DOHH2 (cell line): ENCODE results near the gene DNAH7.

Experiments used
- H3F3A ChIP-seq: fragments of 200-600 bp; sonication (generic), shearing (Covaris generic); 2 replicates; pipeline ENCODE4 v1.6.0; 2016; ENCODE audit warnings: antibody characterized with exemption, mild to moderate bottlenecking; ENCODE audit not compliant: control insufficient read depth, insufficient read depth
- H3K27ac ChIP-seq: fragments of 200-600 bp; sonication (generic); 2 replicates; pipeline ENCODE4 v1.5.1; 2014; ENCODE audit warnings: low read depth, mild to moderate bottlenecking, low read length, moderate library complexity
- H3K27me3 ChIP-seq: fragments of 200-600 bp; sonication (generic); 2 replicates; pipeline ENCODE4 v1.6.1; 2014; ENCODE audit warnings: mild to moderate bottlenecking, low read length, mixed read lengths; ENCODE audit not compliant: control insufficient read depth
- H3K36me3 ChIP-seq: fragments of 200-600 bp; sonication (generic); 2 replicates; pipeline ENCODE4 v1.6.1; 2014; ENCODE audit warnings: mild to moderate bottlenecking, low read length, moderate library complexity, mixed read lengths; ENCODE audit not compliant: control insufficient read depth
- H3K4me1 ChIP-seq: fragments of 200-600 bp; sonication (generic); 2 replicates; pipeline ENCODE4 v1.6.1; 2014; ENCODE audit warnings: mild to moderate bottlenecking, low read length, mixed read lengths; ENCODE audit not compliant: control insufficient read depth
- H3K4me2 ChIP-seq: fragments of 200-600 bp; sonication (generic); 2 replicates; pipeline ENCODE4 v1.6.0; 2014; ENCODE audit warnings: mild to moderate bottlenecking, low read length, moderate library complexity
- H3K4me3 ChIP-seq: fragments of 200-600 bp; sonication (generic); 2 replicates; pipeline ENCODE4 v1.5.1; 2014; ENCODE audit warnings: mild to moderate bottlenecking, low read length, mixed read lengths
- H3K79me2 ChIP-seq: fragments of 200-600 bp; sonication (generic); 2 replicates; pipeline ENCODE4 v1.6.1; 2014; ENCODE audit warnings: mild to moderate bottlenecking, low read length, mixed read lengths; ENCODE audit not compliant: control insufficient read depth
- H3K9me2 ChIP-seq: fragments of 200-600 bp; sonication (generic); replicated peaks from 2 replicates; pipeline ENCODE4 v1.6.1; 2014; ENCODE audit warnings: mild to moderate bottlenecking, low read length, mixed read lengths; ENCODE audit not compliant: control insufficient read depth
- H3K9me3 ChIP-seq: fragments of 200-600 bp; sonication (generic); 2 replicates; pipeline ENCODE4 v1.6.1; 2014; ENCODE audit warnings: antibody characterized with exemption, low read length, mixed read lengths; ENCODE audit not compliant: control insufficient read depth, insufficient read depth
- H4K20me1 ChIP-seq: fragments of 200-600 bp; sonication (generic); 2 replicates; pipeline ENCODE4 v1.6.0; 2014; ENCODE audit warnings: low read depth, mild to moderate bottlenecking, antibody characterized with exemption, low read length, moderate library complexity; ENCODE audit not compliant: control insufficient read depth, insufficient read depth
- EZH2phosphoT487 ChIP-seq: fragments of 200-600 bp; sonication (generic); IDR thresholded peaks from 2 replicates; pipeline ENCODE4 v1.6.1; 2017; ENCODE audit warnings: borderline replicate concordance, mild to moderate bottlenecking, antibody characterized with exemption, low read length, moderate library complexity, mixed read lengths
- TF ChIP-seq, protein P1 (sequence below): fragments of 200-600 bp; sonication (generic); IDR thresholded peaks from one replicate; pipeline ENCODE4 v1.5.1; 2014; ENCODE audit warnings: antibody characterized with exemption, mild to moderate bottlenecking, low read depth, low read length; ENCODE audit not compliant: poor library complexity, severe bottlenecking

The DNAH7 gene

DNA sequence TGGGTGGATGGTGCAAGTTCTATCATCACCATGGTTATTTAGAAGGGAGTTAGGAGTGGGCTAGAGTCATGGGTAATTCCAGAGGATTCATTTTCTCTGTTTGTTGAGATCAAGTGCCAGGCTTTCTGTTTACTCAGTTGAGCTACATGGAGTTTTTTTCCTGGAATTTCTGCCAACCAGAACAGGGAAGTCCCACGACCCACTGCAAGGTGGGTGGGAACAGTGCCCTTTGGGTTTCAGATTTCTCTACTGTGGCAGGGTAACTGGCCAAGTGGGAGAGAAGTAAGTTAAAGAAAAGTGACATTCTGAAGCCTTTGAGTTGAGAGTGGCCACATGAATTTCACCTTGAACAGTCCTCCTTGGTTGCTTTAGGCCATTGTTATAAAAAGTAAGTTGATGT, 272.8 kb downstream of the DNAH7 start:
- H3K9me2 ChIP-seq: no peaks in the 10 kb centered on the region
- no peaks in the 10 kb centered on the region for H3F3A ChIP-seq
- H3K4me2 ChIP-seq: no peak overlapping the region
- no peaks in the 10 kb centered on the region for H3K4me1 ChIP-seq
- no peaks in the 10 kb centered on the region for H3K9me3 ChIP-seq
- H3K4me3 ChIP-seq: no peak overlapping the region
- TF ChIP-seq, protein P1, sequence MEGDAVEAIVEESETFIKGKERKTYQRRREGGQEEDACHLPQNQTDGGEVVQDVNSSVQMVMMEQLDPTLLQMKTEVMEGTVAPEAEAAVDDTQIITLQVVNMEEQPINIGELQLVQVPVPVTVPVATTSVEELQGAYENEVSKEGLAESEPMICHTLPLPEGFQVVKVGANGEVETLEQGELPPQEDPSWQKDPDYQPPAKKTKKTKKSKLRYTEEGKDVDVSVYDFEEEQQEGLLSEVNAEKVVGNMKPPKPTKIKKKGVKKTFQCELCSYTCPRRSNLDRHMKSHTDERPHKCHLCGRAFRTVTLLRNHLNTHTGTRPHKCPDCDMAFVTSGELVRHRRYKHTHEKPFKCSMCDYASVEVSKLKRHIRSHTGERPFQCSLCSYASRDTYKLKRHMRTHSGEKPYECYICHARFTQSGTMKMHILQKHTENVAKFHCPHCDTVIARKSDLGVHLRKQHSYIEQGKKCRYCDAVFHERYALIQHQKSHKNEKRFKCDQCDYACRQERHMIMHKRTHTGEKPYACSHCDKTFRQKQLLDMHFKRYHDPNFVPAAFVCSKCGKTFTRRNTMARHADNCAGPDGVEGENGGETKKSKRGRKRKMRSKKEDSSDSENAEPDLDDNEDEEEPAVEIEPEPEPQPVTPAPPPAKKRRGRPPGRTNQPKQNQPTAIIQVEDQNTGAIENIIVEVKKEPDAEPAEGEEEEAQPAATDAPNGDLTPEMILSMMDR: no peak
- no peak for TF ChIP-seq EZH2phosphoT487
- H3K79me2 ChIP-seq: no peaks in the 10 kb centered on the region
- no peaks in the 10 kb centered on the region for H3K36me3 ChIP-seq
- H3K27ac ChIP-seq: no peak overlapping the region
- no peaks in the 10 kb centered on the region for H4K20me1 ChIP-seq
- H3K27me3 ChIP-seq: no peaks in the 10 kb centered on the region

DNA sequence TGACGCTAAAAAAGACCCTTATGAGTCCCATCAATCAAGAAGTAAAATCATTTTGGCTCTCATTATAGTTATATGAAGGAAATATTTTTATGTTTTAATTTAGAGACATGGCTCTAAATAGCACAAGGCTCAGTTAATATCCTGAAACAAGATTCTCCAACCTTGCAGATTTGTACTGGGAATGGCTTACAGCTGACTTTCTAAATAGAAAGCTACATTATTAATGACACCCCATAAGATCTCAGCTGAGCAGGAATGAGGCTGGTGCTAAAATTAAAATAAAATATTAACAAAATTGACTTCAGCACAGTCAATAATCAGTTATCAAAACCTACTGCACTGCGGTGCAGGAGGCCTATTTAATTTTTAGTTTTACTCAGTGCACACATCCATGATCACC, 274.8 kb downstream of the DNAH7 start:
- no peaks in the 10 kb centered on the region for H3F3A ChIP-seq
- no peaks in the 10 kb centered on the region for H3K79me2 ChIP-seq
- H3K9me3 ChIP-seq: no peaks in the 10 kb centered on the region
- no peaks in the 10 kb centered on the region for H3K27me3 ChIP-seq
- H3K4me1 ChIP-seq: no peaks in the 10 kb centered on the region
- H4K20me1 ChIP-seq: no peaks in the 10 kb centered on the region
- no peaks in the 10 kb centered on the region for H3K9me2 ChIP-seq
- no peak overlapping the region for H3K4me3 ChIP-seq
- no peaks in the 10 kb centered on the region for H3K36me3 ChIP-seq
- TF ChIP-seq, protein P1: no peak
- no peak for TF ChIP-seq EZH2phosphoT487
- no peak overlapping the region for H3K4me2 ChIP-seq
- H3K27ac ChIP-seq: no peak overlapping the region

- Histone ChIP-seq H3K27ac (no peak overlapping the region), H3K36me3 (no peaks in the 10 kb centered on the region), H3K9me2 (no peaks in the 10 kb centered on the region), H3K27me3 (no peaks in the 10 kb centered on the region), H3K9me3 (no peaks in the 10 kb centered on the region), H3K79me2 (no peaks in the 10 kb centered on the region), H3K4me2 (no peak overlapping the region), H4K20me1 (no peaks in the 10 kb centered on the region), H3F3A (no peaks in the 10 kb centered on the region), H3K4me1 (no peaks in the 10 kb centered on the region), H3K4me3 (no peak overlapping the region)
- no peak for TF ChIP-seq EZH2phosphoT487
- TF ChIP-seq, protein P1: no peak
Observed at GRCh38 chr2:195782156-195782555, 286.5 kb downstream of the DNAH7 start.

GRCh38 chr2:195779491-195779890, 289.1 kb downstream of the DNAH7 start:
- no peaks in the 10 kb centered on the region for H3K36me3 ChIP-seq
- no peak overlapping the region for H3K27ac ChIP-seq
- H3K9me2 ChIP-seq: no peaks in the 10 kb centered on the region
- H3K9me3 ChIP-seq: no peaks in the 10 kb centered on the region
- H3K4me3 ChIP-seq: no peak overlapping the region
- TF ChIP-seq EZH2phosphoT487: no peak
- TF ChIP-seq, protein P1: no peak
- no peaks in the 10 kb centered on the region for H4K20me1 ChIP-seq
- H3K4me1 ChIP-seq: no peaks in the 10 kb centered on the region
- H3F3A ChIP-seq: no peaks in the 10 kb centered on the region
- no peaks in the 10 kb centered on the region for H3K79me2 ChIP-seq
- no peaks in the 10 kb centered on the region for H3K27me3 ChIP-seq
- no peak overlapping the region for H3K4me2 ChIP-seq
